Measurements from ENCODE around the gene ZNF827.
A peak's percentile ranks its signal among the peaks of the same experiment; 100 is the strongest.

ZNF827 gene

DNA sequence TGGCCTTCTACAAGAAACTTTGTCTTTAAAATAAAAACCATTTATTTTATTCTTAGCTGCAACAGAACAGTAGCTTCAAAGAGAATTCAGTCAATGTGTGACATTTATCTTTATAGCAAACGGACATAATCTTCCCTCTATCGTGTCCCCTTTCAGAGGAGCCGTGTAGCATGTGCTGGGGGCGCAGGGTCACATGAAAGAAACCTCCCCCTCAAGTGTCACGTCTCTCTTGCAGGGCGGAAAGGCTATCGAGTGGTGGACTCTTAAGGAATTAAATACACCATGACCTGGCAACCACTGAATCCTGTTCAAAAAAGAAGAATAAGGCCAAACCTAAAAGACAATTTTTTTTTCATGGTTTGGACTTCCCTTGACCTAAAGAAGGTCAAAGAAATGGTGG is 40.2 kb downstream of the ZNF827 start:
- H3K4me3 ChIP-seq (ENCODE audit: low read depth, low read length) = no peak overlapping the region
- TF ChIP-seq, protein P1, sequence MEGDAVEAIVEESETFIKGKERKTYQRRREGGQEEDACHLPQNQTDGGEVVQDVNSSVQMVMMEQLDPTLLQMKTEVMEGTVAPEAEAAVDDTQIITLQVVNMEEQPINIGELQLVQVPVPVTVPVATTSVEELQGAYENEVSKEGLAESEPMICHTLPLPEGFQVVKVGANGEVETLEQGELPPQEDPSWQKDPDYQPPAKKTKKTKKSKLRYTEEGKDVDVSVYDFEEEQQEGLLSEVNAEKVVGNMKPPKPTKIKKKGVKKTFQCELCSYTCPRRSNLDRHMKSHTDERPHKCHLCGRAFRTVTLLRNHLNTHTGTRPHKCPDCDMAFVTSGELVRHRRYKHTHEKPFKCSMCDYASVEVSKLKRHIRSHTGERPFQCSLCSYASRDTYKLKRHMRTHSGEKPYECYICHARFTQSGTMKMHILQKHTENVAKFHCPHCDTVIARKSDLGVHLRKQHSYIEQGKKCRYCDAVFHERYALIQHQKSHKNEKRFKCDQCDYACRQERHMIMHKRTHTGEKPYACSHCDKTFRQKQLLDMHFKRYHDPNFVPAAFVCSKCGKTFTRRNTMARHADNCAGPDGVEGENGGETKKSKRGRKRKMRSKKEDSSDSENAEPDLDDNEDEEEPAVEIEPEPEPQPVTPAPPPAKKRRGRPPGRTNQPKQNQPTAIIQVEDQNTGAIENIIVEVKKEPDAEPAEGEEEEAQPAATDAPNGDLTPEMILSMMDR (IDR thresholded peaks at IDR 0.05; ENCODE audit: low read depth, low read length, missing control alignments) = no peak
- in situ Hi-C loops (cut with HindIII; ENCODE audit: low sequenced_read_pairs) = no loop called here
- no peak for DNase-seq (ENCODE audit: low read depth)

DNA sequence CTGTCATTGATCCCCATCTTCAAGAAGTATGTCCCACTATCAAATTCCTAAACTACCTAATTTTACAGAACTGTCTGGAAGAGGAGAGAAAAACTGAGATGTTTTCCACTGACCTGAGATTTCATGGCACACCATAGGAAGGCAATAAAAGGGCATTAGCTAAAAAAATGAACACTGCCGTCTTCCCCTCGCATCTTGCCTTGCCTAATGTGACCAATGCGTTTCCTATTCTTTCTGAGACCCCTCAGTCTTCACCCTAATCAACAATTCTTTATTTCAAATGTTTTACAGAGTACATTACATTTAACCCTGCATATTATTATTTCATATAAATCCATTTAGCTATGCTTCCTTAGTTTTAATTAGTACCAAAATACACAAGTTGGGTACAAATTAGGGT is 43.6 kb downstream of the ZNF827 start:
- H3K4me3 ChIP-seq (ENCODE audit: low read depth, low read length) = no peak overlapping the region
- TF ChIP-seq, protein P1 (IDR thresholded peaks at IDR 0.05; ENCODE audit: low read depth, low read length, missing control alignments) = no peak
- in situ Hi-C loops (cut with HindIII; ENCODE audit: low sequenced_read_pairs) = no loop called here
- DNase-seq (ENCODE audit: low read depth) = no peak

DNA sequence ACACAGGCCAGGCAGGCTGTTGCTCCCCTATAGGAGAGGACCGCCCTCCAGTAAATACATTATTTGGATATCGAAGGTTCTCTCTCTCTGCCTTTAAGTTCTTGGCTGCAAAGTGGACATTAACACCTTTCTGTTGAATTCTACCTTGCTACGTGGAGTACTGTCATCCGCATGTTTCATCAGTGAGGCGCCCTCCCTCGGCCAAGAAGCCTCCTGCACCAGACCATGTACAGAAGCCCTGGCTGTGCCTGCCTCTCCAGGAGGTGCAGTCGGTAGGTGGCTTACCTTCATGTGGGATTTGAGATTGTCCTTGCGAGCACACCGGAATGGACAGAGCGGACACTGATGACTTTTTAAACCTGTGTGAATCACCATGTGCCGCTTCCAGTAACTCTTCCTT is 46.7 kb downstream of the ZNF827 start:
- TF ChIP-seq, protein P1 (IDR thresholded peaks at IDR 0.05; ENCODE audit: low read depth, low read length, missing control alignments) = no peak
- in situ Hi-C loops (cut with HindIII; ENCODE audit: low sequenced_read_pairs) = no loop called here
- no peak for DNase-seq (ENCODE audit: low read depth)
- H3K4me3 ChIP-seq (ENCODE audit: low read depth, low read length) = no peak overlapping the region

DNA sequence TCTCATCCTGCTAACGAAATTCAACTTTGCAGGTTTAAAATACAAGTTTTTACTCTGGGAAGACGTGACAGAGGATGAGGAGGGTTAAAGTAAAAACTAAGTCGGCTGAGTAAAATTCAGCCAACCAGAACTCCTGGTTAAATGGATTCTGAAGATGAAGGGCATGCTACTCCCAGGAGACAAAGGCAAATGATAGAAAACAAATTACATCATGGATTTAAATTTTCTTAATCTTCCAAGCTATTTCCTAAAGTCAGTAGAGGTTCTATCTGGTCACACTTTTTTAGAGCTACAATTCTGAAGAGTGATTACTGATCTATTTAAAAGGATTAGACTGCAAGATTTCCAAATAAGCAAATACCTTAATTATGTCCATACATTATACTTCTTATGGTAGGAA is 47.9 kb downstream of the ZNF827 start:
- TF ChIP-seq, protein P1 (IDR thresholded peaks at IDR 0.05; ENCODE audit: low read depth, low read length, missing control alignments) = no peak
- H3K4me3 ChIP-seq (ENCODE audit: low read depth, low read length) = no peak overlapping the region
- in situ Hi-C loops (cut with HindIII; ENCODE audit: low sequenced_read_pairs) = no loop called here
- DNase-seq (ENCODE audit: low read depth) = no peak

DNA sequence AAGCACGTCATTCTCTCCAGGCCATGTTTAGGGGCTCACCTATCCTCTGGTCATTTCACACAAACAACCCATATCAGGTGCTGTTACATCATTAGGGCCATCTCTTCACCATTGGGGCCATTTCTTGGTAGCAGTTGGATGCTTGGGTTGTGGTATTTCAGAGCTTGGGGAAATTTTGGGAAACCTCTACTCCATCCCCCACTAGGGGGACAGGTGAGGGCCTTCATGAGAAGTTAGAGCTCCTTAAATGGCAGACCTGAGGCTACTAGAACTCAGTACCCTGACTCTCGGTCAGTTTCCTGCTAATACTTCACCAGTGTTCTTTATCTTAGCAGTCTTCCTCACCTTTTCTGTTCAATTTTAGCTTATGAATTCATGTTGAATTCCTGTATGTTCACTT is 50.2 kb downstream of the ZNF827 start:
- TF ChIP-seq, protein P1 (IDR thresholded peaks at IDR 0.05; ENCODE audit: low read depth, low read length, missing control alignments) = peak; percentile 38
- H3K4me3 ChIP-seq (ENCODE audit: low read depth, low read length) = no peak overlapping the region
- DNase-seq (ENCODE audit: low read depth) = no peak
- in situ Hi-C loops (cut with HindIII; ENCODE audit: low sequenced_read_pairs) = no loop called here

DNA sequence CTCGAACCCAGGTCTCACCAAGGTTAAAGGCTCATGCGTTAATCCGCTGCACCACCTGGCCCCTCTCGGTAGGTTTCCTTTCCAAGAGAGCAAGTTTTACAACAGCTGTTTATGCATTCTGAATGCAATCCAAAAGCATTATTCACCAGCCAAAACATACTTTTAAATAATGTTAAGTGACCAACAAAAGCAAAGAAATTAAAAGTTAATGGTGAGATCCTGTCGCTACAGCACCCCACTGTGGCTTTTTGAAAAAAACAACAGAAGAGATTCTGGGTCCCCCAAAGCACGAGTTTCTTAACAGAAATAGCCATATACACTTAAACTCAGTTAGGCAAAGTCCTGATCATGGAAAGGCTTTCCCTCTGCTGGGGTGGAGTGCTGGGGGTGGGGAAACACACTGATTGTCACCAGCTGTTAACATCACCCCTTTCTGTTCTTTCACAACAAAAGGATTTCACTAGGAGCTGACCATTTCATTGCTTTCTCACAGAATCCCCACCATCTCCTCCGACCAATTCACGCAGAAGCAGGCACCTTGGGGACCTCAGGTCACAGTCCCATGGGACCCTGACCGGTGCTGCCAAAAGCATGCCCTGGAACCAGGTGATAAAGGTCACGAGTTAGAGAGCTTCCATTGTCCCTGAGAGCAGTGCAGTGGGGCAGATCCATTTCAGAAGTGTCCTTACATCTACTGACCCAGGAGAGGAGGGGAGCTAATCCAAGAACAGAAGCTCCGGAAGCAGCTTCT is 51.2 kb downstream of the ZNF827 start:
- in situ Hi-C loops (cut with HindIII; ENCODE audit: low sequenced_read_pairs) = no loop called here
- DNase-seq (ENCODE audit: low read depth) = peak; percentile 68
- H3K4me3 ChIP-seq (ENCODE audit: low read depth, low read length) = no peak overlapping the region
- TF ChIP-seq, protein P1 (IDR thresholded peaks at IDR 0.05; ENCODE audit: low read depth, low read length, missing control alignments) = no peak
